Stimulated activated CD4-positive, alpha-beta T cell treated with anti-CD3 and anti-CD28 coated beads, Interleukin-12 subunit alpha, Interleukin-12 subunit beta, amount 100 ng/mL, for 48 hours (primary cell): ENCODE results near the gene ING4.

ENCODE experiments used
- DNase-seq, 3 donors: peaks; one replicate each; pipeline ENCODE4 v3.0.0-alpha.2; 2020; ENCODE audit warnings: low read depth in 2 of 3, low spot score in 1 of 3

Gene ING4

DNA sequence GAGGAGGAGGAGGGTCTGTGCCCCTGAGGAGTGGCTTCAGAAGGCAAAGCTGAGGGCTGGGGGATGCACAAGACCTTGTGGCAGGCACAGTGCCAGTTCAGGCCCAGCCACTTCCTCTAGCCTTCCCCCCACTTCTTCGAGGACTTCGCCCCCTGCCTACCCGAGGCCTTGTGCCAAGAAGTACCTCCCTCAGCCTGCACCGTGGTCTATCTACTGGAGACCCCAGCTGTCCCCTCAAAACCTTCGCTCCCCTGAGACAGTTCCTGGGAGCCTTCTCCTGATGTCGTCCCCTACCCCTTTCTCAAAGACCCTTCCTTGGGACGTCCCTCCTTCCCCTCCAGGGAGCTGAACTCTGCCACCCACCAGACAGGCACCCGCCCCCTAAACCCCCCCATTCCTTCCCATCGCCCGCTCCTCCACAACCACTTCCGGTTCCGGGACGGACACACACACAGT, 25.7 kb upstream of the ING4 start:
- peak in 2 of 3 donors; percentile 21 to 23 for DNase-seq

DNA sequence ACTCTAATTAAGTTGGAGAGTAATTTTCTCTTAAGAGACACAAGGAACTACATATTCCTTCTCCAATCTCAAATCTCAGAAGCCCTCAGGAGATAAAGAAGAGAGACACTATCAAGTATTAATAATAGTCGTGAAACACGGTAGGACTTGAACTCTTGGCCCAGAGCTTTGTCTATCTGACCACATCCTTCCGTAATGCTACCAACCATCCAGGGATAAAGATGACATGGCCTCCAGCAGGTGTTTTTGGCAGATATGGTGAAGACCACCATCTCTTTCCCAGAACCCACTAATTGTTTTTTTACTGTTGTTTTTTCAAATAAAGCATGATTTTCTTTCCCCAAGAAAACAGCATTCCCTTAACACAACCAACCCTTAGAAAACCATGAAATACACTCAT, 22.9 kb upstream of the ING4 start:
- DNase-seq, result no peak

DNA sequence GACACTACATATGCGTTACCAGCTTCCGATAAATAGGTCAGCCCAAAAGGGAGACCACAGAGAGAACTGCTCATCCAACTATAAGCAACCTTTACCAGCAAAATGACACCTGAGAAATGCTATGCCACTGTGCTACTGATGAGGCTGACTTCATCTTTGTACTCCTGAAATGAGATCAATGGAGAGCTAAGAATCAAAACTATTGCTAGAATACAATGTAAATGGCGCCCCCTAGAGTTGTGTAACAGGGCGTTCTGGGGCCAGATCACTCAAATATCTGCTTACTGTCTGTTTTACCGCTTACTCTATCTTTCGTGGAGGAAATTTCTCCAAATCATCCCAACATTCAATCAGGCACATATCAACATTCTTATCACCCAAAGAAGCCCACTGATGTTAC, 21.7 kb upstream of the ING4 start:
- DNase-seq, result peak; percentile 18 to 70 (median 41)

DNA sequence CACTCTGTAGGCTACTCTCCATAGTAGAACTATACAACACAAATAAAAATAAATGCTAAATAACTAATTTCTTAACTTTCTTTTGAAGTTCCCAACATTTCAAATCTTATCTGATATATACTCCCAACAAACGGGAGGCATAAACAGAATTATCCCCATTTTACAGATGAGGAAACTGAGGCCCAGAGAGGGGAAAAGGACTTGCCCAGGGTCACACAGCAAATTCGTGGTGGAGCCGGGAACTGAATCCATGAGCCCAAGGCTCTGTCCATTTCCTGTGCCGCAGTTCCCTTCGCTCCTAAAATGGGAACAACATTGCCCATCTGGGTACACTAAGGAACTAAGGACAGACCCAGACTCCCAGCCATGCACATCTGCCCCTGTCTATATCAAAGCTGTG, 14.0 kb upstream of the ING4 start:
- no peak for DNase-seq

DNA sequence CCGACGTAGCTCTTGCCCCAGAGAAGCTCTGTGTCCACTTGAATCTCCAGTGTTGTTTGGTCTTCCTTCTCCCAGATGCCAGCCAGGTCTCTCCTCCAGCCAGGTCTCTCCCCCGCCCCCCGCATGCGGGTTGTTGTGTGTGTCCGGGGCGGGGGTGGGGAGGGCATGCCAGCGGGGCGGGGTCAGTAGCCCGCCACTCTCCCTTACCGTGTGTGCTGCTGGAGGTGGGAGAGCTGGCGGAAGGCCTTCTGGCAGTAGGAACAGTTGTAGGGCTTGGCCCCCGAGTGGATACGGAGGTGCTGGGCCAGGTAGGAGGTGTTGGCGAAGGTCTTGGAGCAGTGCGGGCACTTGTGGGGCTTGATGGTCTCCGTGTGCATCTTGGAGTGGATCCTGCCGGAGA, 9.2 kb upstream of the ING4 start:
- DNase-seq, result no peak

DNA sequence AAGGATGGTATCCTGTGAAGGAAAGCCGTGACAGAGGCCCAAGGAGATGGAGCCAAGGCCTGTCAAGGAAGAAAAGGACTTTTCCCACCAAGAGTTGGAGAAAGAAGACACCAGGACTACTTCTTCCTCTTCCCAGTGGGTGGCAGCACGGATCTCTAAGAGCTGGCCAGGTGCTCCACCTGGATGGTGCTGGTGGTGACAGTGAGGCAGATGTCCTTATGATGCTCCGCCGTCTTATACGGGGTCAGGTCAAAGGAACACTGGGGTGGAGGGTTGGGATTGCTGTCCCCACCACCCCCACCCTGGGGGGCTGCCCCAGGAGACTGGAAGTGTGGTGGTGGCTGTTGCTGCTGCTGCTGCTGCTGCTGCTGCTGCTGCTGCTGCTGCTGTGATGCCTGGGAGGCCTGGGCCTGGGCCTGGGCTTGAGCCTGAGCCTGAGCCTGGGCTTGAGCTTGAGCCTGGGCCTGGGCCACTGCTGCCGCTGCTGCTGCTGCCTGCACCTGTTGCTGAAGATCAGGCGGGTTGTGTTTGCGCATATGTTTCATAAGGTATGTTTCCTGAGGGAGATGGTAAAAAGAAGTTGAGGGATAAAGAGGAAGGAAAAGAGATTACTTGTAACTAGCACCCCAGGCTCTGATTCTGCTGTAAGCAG, 4.8 kb upstream of the ING4 start:
- DNase-seq, result no peak

DNA sequence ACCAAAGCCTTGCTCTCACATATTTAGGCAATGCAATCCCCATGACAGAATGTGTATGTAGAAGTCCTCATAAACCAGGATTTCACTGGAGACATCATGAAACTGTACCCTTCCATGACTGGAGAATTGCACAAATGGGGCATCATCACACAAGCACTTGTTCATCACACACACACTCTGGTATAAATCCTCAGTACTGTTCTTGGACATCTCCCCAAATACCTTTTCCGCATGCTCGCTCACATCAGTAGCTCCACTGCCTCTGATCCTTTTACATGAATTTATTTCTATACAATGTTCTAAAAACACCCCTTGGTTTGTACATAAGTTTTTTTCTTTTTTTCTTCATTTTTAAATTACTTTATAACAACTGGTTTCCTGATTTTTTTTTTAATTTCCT, 3.3 kb upstream of the ING4 start:
- no peak for DNase-seq

DNA sequence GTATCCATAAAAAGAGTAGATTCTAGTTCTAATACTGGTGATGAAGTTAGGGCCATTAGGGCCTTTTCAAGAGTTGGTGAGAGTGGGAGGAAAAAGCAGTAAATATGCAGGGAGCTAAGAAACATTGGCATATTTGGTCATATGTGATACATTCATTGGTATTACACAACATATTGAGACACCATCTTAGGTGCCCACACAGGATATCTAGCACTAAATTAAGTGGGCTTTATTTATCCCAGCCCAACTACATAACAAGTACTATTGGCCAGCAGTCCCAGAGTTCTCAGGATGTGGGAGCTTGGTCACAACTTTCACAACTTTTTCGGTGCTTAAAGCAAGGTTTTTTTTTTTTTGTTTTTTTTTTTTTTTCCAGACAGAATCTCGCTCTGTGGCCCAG, 2.0 kb upstream of the ING4 start:
- no peak for DNase-seq

DNA sequence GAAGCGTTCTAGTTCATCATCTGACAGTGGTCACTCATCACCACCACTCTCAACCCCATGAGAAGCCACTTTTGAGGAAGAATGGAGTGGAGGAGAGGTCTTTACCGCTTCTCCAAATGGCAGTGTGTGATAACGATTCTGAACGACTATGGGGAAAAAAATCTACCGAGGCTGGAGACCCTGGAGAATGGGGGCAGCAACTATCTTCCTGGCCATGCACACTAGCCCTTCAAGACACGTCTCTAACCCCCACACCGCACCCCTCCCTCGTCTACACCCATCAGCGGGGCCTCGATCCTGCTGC, 365 bp downstream of the ING4 start:
- DNase-seq, result no peak

DNA sequence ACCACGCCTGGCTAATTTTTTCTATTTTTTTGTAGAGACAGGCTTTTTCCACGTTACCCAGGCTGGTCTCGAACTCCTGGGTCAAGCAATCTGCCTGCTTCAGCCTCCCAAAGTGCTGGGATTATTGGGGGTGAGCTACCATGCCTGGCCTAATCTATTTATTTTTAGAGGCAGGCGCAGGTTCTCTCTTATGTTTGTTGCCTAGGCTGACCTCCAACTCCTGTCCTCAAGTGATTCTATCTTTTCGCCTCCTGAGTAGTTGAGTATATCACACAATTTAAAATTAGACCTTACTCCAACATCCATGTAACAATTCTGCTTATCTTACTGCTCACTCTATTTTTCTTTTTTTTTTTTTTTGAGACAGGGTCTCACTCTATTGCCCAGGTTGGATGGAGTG, 8.9 kb downstream of the ING4 start:
- DNase-seq, result no peak

DNA sequence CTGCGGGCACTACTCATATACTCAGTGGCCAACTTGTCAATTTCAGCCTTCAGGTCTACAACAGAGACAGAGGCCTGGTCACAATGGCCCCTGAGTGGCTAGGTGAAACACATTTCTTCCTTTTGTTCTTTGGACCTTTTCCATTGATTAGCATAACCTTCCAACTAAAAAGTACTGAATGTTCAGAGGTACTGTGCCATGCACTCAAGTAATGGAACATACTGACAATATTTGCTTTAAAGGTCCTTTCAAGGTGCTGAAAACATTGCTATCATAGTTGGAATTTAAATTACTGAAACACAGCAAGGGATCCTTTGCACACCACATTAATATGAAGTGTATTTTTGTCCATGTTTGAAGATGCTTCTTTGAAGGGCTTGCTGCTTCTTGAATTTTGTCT, 9.6 kb downstream of the ING4 start:
- DNase-seq, result no peak

DNA sequence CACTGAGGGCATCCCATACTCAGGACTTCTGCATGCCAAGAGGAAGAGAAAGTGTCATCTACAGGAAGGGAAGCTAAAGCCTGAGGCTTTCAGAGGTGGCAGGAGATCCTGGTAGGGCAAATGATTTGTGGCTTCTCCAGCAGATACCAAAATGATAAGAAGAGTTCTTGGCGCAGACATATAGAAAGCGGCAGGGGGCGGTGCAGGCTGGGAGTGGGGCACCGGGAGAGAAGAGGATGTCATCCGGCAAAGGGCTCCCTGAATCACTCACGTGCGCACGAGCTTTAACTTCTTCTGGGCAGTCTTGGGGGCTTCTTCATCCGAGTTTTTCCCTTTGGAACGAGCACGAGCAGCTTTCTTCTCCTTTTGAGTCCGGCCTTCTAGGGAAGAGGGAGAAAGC, 10.5 kb downstream of the ING4 start:
- no peak for DNase-seq

DNA sequence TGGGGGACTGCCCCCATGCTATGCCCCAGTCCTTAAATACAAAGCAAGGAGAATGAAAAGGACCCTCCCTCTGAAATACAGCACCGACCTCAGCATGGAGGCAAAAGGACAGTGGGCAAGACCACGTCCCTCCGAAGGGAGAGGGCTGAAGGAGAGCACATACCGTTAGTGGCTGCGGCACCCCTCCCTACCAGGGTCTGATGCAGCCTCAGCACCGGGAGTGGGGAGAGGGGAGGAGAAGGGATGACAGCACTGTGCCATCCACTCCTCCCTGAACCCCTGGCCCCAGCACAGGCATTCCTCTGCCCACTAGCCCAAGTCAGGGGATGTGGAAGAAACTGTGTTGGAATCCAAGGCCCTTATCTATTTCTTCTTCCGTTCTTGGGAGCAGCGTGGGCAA, 12.1 kb downstream of the ING4 start:
- DNase-seq, result no peak

DNA sequence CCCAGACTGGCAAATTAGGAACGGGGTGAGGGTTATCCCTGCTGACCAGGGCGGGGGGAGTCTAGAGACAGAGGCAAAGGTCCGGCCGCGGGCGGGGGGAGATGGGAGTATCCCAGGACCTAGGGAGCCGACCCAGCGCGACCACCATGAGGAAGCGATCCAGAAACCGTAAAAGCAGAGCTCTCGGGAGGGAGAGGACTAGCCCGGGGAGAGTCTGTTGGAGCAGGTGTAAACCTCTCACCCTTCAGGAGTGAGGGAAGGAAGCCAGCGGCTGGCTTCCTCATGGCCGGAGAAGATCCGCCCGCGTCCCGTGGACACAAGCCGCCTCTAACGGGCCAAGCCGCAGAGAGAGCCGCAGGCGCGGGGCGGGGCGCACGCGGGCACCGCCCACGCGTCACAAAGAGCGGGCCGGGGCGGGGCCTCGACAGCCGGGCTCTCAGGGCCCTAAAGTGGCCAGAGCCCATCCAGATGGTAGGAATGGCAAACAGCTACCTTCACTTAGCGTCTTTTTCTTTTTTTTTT, 15.8 kb downstream of the ING4 start, which contains the start of gene ACRBP:
TSS of gene ACRBP (minus strand) at position 350 of the 522 bp plus-strand sequence. CDS start at position 284, 66 bp downstream.
- DNase-seq, result peak in 1 of 3 donors; percentile 25

DNA sequence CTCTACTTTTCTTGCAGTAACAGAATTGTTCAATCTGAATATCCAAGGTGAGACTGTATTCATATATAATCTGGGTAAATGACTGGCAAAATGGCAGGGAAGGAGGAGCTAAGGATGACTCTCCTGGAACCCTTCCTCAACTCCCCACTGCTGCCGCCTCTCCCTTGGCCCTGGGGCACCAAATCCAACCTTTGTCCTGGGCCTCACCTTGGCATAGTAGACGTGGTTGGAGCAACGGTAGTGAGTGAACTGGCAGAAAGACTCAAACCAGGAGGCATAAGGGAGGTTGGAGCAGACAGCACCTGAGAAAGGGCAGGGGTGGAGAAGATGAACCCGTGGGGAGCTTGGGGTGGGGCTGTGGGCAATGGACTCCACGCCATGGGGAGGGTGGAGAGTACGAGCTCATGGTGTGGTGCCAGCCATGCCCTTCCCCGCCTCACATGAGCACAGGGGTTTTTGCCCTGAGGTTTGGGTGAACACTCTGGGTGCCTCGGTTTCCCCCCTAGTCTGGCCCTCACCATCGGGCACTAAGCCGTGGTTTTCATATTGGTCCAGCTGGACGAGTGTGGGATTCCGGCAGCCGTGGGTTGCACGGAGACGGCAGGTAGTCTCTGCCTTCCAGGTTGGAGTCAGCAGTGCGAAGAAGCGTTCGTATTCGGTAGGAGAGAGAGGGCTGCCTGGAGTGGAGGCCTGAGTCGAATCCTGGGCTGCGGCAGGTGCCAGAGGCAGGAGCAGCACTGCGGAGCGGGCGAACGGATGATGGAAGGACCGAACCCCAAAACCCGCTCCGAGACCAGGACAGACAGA, 16.4 kb downstream of the ING4 start:
- DNase-seq, result no peak

DNA sequence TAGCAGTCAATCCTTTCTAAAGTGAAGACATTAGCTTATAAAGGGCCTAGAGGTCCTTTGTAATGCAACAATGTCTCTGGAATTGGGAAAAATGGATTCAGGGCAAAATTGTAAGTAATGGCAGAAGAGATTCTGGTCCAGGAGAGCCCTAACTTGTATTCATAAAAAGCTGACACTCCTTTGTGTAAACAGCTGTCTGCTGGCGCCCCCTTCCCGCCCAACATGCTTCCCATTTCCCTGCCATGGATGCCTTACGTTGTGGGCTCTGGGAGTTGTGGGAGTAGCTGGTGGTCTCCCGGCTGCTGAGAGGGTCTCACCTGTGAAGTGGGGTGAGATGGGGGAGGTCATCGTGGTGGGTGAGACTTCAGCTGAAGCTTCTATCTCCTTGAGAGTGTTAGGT, 18.0 kb downstream of the ING4 start:
- no peak for DNase-seq

DNA sequence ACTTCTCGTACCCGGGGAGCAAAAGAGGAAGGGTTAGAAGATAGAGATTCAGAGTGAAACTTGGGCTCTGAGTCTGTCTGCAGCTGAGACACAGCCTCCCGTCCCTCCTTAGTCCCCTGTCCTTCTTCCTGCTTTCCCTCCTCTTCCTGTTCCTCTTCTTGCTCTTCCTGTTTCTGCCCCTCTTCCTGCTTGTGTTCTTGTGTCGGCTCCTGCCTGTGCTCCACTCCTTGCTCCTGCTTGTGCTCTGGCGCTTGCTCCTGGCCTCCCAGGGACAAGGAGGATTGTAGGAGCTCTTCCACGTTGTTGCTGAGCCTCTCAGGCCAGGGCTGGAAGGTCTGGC, 18.7 kb downstream of the ING4 start:
- DNase-seq, result no peak

DNA sequence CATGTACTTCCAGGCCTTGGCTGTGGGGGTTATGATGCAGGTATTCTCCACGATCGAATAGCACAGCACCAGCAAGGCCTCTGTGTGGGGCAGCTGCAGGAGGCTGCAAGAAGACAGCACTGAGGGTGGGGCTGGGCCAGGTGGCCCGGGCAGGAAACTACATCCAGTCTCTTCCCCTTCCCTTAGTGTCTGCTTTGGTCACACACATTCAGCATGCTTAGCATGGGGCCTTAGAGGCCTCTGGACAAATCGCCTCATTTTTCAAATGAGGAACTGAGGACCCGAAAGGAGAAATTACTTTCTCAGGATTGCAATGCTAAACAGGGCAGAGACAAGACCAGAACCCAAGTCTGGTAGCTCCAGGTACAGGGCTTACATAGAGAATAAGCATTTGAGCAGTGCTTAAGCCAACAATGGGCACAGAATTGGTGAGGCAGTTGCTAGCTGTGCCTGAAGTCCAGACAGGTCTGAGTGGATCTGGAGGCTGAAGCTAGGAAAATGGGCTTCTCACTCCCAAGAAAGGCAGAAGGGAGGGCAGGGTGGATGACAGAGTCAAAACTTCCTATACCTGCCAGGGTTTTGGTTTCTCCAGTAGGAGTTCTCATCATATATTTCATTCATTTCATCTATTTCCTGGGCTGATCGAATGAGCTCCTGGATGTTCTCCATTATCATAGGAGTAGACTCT, 19.2 kb downstream of the ING4 start:
- DNase-seq, result no peak

DNA sequence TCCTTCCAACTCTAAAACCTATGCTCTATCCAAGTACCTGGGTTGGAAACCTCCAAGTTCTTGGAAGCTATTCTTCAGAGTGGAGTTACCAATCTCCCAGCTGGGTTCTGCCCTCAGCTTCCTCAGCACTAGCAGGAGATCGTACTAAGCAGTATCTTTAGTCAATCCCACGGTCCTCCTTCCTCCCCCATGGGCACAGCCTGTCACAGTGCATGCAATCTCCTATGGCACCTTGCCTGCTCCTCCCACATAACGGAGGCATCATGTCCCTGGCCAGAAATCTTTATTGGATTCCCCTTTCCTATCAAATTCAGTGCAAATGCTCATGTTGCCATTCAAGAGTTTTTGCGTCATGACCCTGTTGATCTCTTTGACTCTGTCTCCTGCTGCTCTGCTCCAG, 21.8 kb downstream of the ING4 start:
- no peak for DNase-seq

DNA sequence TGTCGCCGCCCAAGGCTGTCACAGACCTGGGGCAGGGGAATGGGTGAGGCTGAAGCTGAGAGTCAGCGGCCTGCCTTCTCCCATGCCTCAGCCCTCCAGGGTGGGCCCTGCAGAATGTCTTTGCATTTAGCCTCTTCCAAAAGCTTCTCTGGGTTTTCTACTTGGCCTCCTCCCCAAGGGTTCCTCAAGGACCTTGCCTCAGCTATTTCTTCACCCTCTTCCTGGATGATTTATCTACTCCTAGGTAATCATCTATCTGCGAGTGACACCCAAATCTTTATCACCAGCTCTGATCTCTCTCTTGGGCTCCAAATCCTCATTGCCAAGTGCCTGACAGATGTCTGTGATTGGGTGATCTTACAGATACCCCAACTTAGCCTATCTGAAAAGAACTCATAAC, 22.4 kb downstream of the ING4 start:
- DNase-seq, result no peak

DNA sequence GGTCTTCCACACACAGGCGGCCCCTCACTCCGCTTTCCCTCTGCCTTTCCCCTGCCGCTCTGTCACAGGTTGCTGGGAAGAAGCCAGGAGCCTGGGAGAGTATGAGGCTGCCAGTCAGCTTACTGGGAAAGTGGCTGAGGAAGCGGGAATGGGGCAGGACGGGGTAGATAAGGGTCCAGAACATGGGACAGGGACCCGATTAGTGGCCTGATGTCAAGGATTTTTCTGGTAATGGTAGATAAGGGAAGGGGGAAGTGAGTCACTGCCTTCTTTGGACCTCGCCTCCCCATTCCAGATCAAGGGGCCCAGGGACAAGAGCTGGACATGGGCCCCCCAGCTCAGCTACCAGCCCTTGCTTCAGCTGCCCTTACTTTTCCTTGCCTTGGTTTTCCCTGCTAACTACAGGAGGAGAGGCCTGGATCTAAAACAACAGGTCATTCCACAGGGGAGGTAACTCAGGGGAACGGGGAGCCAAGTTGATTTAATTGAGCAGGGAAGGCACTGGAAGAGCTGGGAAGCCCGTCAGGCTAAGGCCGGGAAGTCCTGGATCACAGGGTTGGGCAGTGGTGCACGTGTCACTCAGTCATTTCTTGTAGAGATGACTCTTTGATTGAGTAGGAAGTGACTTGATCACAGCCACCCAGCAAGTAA, 23.6 kb downstream of the ING4 start:
- DNase-seq, result no peak

DNA sequence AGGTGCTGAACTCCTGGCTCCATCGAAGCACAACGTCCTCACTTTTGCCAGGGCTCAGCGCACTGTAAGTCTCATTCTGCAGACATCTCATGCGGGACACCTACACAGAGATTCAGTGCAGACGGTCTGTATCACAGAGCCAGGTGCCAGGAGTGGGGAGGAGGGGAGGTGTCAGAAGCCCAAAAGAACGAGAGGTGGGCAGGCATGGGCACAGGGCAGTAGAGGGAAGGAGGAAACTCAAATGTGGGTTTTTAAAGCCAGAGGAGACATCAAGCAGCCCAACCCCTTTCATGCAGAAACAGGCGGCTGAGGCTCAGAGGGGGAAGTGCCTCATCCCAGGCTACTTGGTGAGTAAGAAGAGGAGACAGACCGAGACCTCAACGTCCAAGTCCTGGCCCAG, 24.6 kb downstream of the ING4 start:
- no peak for DNase-seq
